Glomerular visceral epithelial cell (primary cell): ENCODE data around the gene ARSA.
"Not testable (repeated sequence)": the region's sequence is repeated elsewhere in the genome, so short reads cannot be mapped to it uniquely, and the experiment has no call there.

Experiments
- DNase-seq: peaks from one replicate; pipeline ENCODE4 v3.0.0-alpha.2; 2016; ENCODE audit errors: extremely low spot score

Gene ARSA

GRCh38 chr22:50622723-50623327, 5.1 kb downstream of the ARSA start:
- no peak for DNase-seq

GRCh38 chr22:50621948-50622722, 5.8 kb downstream of the ARSA start:
- no peak for DNase-seq

GRCh38 chr22:50621356-50621880, 6.5 kb downstream of the ARSA start:
- DNase-seq = no peak

- DNase-seq = no peak
These were observed 7.2 kb downstream of the ARSA start for GRCh38 chr22:50620593-50621355.

- not testable (repeated sequence) for DNase-seq
These were observed 13.7 kb downstream of the ARSA start for GRCh38 chr22:50614296-50614695.

GRCh38 chr22:50613291-50613981, 14.5 kb downstream of the ARSA start:
- DNase-seq = no peak

GRCh38 chr22:50612528-50613221, 15.3 kb downstream of the ARSA start:
- no peak for DNase-seq

- DNase-seq = no peak
These were observed 15.8 kb downstream of the ARSA start for GRCh38 chr22:50612168-50612527.

GRCh38 chr22:50611341-50612060, 16.5 kb downstream of the ARSA start:
- no peak for DNase-seq

- no peak for DNase-seq
These were observed 17.4 kb downstream of the ARSA start for GRCh38 chr22:50610581-50610980.

GRCh38 chr22:50610041-50610451, 17.9 kb downstream of the ARSA start:
- DNase-seq = no peak

GRCh38 chr22:50609599-50609998, 18.4 kb downstream of the ARSA start:
- DNase-seq = no peak

- no peak for DNase-seq
These were observed 19.0 kb downstream of the ARSA start for GRCh38 chr22:50608996-50609395.

GRCh38 chr22:50608058-50608840, 19.7 kb downstream of the ARSA start:
- DNase-seq = not testable (repeated sequence)

- DNase-seq = no peak
These were observed 20.3 kb downstream of the ARSA start for GRCh38 chr22:50607659-50608020.

GRCh38 chr22:50606946-50607658, 20.9 kb downstream of the ARSA start:
- no peak for DNase-seq

- DNase-seq = no peak
These were observed 21.6 kb downstream of the ARSA start for GRCh38 chr22:50606165-50606945.

GRCh38 chr22:50605613-50606074, 22.3 kb downstream of the ARSA start:
- DNase-seq = no peak
